Measurements from ENCODE around the gene RNF130. TPM values are rescaled to one million over a fixed set of nuclear protein-coding genes. Genes with fewer than 3 reads are reported as not detected.

Gene RNF130
- total RNA-seq, 1 donor = 21.7 TPM

GRCh38 chr5:180009581-180009980 lies 62.0 kb downstream of the RNF130 start:
- no peak for TF ChIP-seq CTCF (IDR thresholded peaks at IDR 0.05; ENCODE audit: insufficient read depth, low read length)
- H3K4me3 ChIP-seq (ENCODE audit: low read depth, low read length) = no peak overlapping the region
- no peak for DNase-seq (ENCODE audit: low read depth)

- DNase-seq (ENCODE audit: low read depth) = no peak
- H3K4me3 ChIP-seq (ENCODE audit: low read depth, low read length) = no peak overlapping the region
- TF ChIP-seq CTCF (IDR thresholded peaks at IDR 0.05; ENCODE audit: insufficient read depth, low read length) = no peak
Observed at GRCh38 chr5:180008433-180008832, 63.1 kb downstream of the RNF130 start.

- DNase-seq (ENCODE audit: low read depth) = no peak
- no peak for TF ChIP-seq CTCF (IDR thresholded peaks at IDR 0.05; ENCODE audit: insufficient read depth, low read length)
- H3K4me3 ChIP-seq (ENCODE audit: low read depth, low read length) = no peak overlapping the region
Observed at GRCh38 chr5:180007582-180007981, 64.0 kb downstream of the RNF130 start.

GRCh38 chr5:180006141-180006540 lies 65.4 kb downstream of the RNF130 start:
- no peak for TF ChIP-seq CTCF (IDR thresholded peaks at IDR 0.05; ENCODE audit: insufficient read depth, low read length)
- DNase-seq (ENCODE audit: low read depth) = no peak
- no peak overlapping the region for H3K4me3 ChIP-seq (ENCODE audit: low read depth, low read length)

- no peak for TF ChIP-seq CTCF (IDR thresholded peaks at IDR 0.05; ENCODE audit: insufficient read depth, low read length)
- no peak for DNase-seq (ENCODE audit: low read depth)
- no peak overlapping the region for H3K4me3 ChIP-seq (ENCODE audit: low read depth, low read length)
Observed at GRCh38 chr5:180003127-180003526, 68.4 kb downstream of the RNF130 start.

GRCh38 chr5:180001742-180002141 lies 69.8 kb downstream of the RNF130 start:
- TF ChIP-seq CTCF (IDR thresholded peaks at IDR 0.05; ENCODE audit: insufficient read depth, low read length) = no peak
- no peak overlapping the region for H3K4me3 ChIP-seq (ENCODE audit: low read depth, low read length)
- DNase-seq (ENCODE audit: low read depth) = no peak

GRCh38 chr5:180001136-180001535 lies 70.4 kb downstream of the RNF130 start:
- H3K4me3 ChIP-seq (ENCODE audit: low read depth, low read length) = no peak overlapping the region
- no peak for TF ChIP-seq CTCF (IDR thresholded peaks at IDR 0.05; ENCODE audit: insufficient read depth, low read length)
- DNase-seq (ENCODE audit: low read depth) = no peak
